NCI-H510A treated with DMSO at 0.1 percent for 48 hours (cell line): Measurements from ENCODE around the gene UBE2Z.
"Not testable (repeated sequence)": the region's sequence is repeated elsewhere in the genome, so short reads cannot be mapped to it uniquely, and the experiment has no call there.

Experiments
- DNase-seq: peaks from one replicate; lab custom pipeline; 2025; lab: John Stamatoyannopoulos, UW

UBE2Z gene

DNA sequence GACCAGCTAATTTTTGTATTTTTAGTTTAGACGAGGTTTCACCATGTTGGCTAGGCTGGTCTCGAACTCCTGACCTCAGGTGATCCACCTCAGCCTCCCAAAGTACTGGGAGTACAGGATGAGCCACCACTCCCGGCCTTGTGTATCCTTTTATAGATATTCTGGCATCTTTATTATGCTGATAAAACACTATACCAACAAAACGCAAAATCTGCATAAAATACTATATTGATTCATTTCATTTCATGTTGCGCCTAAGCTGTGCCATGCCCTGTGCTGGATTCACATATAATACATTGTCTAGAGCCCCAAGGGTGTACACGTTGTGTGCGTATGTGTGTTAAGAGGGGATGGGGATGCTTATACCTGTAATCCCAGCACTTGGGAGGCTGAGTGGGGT lies 3.8 kb upstream of the UBE2Z start:
- DNase-seq: no peak

DNA sequence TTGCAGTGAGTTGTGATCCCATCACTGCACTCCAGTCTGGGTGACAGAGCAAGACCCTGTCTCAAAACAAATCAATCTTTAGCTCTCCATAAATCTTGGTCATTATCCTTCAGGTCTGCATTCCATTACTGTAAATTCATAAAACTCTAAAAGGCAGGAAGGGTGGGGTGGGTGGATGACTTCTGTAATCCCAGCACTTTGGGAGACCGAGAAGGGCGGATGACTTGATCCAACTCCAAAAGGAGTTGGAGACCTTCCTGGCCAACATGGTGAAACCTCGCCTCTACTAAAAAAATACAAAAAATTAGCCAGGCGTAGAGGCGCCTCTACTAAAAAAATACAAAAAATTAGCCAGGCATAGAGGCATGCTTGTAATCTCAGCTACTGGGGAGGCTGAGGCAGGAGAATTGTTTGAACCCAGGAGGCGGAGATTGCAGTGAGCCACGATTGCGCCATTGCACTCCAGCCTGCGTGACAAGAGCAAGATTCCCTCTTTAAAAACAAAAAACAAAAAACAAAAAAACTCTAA lies 2.2 kb upstream of the UBE2Z start:
- DNase-seq: no peak

DNA sequence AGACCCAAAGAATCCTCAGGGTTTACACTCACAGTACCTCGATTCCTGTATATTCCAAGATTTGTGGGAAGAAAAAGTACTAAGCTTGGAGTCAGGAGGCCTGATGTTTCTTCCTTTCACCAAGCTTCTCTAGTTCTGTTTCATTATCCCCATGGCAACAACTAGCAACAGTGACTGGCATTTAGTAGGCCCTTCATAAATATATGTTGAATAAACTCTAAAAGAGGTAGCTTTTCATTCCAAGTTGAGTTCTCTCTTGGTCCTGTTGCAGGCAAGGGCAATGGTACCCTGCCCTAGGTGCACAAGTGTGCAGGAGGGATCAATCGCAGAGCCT lies 527 bp upstream of the UBE2Z start:
- DNase-seq: no peak

DNA sequence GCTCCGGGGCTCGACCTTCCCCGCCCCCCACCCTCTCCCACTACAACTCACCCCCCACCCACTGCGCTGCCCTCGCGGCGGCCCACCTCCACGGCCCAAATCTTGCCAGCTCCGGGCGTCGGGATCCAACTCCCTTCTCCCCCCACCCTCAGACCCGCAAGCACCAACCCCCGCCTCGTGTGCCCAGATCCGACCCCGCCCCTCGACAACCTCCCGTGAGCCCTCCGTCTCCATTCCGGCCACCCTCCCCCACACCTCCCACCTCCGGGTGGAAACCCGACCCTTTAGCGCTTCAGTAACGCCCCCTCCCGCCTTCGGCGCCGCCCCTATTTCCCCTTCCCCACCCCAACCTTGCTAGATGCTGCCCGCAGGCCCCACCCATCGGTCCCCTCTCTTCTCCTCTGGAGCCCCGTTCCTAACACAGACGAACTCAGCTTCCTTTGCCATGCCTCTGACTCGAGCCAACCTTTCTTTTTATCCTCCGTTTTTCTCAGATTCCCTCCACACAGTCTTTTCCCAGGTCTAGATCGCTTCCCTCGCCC lies 717 bp downstream of the UBE2Z start:
- peak; percentile 95 for DNase-seq

DNA sequence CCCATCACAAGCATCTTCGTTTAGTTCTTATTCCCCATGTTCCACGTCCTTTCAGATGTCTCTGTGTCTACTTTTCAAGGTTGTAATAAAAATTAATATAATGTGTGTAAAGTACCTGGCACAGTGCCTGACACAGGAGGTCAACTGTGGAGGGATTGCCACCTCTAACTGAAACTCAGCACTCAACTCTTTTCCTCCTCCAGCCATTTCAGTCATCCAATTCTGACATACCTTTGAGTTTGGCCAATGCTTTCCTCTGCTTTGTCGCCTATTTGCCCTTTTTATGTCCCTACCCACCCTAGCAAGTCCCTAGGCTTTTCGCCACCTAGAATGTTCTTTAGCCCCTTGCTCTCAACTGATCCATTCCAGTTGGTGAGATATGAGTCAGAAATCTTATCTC lies 1.6 kb downstream of the UBE2Z start:
- DNase-seq: no peak

DNA sequence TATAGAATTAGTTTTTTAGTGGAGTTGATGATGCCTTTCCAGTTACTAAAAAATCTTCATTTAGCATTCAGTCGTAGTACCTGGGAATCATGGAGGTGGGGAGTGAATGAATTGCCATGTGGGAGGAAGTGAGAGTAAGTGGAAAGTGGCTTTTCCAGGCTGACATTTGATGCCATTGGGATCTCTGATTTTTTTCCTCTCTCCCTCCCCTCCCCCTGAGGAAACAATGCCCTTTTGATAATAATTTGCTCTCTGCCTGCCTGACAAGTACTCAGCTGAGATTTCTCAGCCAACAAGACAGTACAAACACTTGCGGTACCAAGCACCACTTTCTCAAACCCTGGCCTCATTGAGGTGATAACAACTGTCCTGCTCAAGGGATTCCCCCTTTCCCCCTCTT lies 2.2 kb downstream of the UBE2Z start:
- no peak for DNase-seq

DNA sequence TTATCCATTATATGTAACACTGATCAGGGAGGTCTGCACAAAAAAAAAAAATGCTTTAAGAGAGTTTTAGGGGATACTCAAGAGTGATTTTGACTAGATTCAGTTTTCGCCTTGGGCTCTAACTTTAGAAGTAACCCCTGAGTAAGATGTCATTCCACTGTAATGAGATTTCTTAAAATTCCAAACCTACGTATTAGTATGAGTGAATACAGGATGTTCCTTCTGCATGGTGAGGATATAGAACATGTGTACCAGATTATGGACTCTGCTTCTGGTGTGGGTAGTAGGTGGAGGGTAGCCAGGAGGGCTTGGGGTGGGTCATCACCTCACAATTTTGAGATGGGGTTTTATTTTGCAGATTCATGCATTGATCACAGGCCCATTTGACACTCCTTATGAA lies 4.3 kb downstream of the UBE2Z start:
- no peak for DNase-seq

DNA sequence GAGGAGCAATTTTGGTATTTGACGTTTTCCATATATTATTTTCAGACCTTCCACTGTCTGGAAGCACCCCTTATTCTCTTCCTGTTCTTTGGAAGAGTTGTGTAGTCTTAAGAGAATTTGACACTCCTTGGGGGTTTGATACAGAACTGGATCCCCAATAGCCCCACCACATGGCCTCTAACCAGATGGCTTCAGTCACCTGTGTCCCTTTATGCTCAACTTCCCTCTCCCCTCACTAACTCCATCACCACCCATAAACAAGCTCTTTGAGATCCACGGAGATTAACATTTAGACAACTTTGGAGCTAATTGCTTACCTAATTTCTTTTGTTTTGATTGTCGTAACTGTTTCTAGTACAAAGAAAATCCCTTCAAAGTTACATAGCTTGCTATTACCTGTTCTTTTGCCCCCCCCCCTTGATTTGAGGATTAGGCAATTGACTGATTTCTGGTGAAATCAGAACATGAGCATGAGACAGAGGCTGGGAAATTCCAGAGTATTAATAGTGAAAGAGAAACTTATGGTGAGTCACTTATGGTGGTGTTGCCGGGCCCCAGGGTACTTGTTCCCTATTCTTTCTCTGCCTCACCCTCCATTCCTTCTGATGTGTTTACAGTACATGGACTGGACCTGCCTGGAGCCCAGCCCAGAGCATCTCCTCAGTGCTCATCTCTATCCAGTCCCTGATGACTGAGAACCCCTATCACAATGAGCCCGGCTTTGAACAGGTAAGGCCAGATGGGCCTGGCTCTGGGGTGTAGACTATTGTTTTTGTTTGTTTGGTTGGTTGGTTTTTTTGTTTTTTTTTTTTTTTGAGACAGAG lies 7.5 kb downstream of the UBE2Z start:
- DNase-seq: no peak

DNA sequence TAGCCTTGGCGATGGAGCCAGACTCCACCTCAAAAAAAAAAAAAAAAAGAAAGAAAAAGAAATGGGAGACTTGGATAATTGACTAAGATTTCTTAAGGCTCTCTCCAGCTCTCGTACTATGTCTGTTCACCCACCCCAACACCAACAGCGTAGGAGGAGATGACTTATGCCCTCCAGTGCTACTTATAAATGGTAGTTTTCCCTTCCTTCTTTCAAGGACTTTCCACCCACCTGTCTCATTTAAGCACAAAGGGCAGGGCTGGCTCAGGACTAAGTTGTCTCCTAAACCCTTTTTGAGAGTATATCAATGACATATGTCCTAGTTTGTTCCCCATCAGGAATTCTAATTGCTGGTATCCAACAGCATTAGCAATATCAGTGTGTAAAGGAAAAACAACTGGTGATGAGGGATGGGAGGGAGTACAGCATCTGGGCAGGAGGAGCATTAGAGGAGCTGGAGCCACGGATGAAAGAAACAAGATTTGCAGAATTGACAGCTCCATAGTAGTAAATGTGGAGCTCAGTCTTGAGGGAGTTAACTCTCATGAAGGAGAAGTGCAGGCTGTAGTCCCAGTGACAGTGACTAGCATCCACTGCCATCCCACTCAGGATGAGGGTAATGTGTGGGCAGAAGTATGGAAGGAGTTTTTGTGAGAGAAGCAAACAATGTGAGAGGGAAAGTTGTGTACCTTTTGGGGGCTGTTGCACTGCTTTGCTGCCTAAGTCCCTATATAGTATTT lies 17.2 kb downstream of the UBE2Z start:
- no peak for DNase-seq

DNA sequence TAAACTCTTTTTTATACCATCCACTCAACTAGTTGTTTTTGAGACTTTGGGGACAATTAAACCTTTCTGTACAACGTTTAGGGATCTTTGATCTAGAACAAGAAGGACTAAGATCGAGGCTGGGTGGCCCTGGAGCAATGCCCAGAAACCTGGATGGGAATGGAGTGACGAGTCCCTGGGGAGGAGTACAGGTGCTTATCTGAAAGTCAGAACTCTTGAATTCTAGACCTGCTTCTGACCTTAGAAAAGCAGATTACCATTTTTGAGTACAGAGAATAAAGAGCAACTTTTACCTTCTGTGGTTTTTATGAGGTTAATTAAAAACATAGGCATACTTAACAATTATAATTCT lies 17.8 kb downstream of the UBE2Z start:
- DNase-seq: no peak

DNA sequence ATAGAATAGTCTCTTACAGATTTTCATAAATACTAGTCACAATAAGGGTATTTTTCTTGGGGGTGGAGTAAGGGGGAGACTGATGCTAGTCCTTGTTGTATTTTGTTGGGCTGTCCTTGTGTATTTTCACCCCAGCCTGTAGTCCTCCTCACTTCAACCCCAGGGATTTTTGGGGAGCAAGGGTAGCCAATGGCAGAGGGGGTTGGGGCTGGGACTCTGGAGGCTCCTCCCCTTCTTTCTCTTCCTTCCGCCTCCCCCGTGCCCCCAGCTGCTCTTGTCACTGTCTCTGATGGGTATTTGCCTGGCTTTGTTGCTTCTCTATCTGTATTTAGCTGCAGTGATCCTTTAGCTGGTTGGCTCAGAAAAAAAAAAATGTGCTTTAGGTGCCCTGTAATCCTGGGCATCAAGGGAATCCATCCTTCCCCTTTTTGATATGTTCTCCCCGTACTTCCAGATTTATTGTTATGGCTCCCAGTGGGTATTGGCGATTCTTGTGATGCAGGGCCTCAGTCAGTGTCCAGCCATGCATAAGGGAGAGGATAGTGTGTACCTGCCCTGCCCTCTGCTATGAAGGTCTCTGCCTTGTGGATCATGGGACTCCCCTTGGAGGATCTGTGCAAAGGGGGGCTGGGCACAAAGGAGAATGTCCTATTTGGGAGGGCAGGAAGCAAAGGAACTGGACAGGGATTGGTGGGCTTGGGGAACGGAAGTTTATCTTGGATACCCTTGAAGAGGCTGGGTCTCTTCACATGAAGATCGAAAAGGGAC lies 20.0 kb downstream of the UBE2Z start:
- DNase-seq: no peak

DNA sequence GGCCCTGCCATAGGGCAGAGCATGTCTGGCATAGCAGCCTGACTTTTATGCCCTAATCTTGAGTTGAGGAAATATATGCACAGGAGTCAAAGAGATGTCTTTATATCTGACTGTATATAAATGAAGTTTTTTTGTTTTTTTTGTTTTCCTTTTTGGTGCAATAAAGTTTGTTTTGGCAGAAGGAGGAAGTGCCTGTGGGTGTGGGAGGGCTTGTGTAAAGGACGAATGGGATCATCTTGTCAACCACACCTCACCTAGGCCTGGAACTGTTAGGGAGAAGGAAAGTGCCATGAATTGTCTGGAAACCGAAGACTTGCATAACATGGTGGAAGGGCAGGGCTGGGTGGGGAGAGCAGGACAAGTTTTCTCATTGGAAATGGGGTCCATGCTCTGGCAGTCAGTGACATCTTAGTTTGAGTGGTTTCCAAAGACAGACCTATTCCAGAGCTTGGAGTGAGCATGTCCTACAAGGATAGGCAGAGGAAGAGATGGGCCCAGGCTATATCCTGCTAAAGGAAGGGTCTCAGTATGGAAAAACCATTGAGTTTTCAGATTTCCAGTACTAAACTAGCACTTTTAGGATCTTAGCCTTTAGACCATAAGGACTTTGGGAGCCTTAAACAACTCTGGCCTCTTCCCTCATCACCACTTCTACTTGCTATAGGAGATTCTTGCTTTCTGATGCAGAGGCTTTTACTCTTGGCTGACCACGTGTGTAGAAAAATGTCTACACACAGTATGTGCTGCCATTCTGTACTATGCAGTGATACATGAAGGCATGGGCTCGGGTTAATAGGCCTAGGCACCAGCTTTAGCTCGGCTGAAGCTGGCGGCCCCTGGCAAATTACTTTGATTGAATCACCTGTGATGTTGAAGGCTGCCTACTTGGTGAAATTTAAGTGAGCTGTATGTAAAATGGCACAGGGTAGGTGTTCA lies 20.9 kb downstream of the UBE2Z start:
- DNase-seq: no peak

DNA sequence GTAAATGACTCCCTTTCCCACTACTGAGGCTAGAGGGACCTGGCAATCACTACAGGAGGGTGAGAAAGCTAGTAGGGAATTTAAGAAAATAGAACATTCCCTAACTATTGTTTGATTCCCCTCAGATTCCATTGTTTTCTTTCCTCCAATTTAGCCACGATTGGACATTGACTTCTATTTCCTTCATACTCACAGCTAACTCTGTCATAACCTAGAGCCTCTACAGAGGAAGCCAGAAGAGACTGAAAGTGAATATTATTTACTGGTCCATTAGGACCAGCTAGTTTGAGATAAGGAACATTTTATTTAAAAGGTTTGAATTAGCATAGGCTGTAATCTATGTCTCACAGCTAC lies 21.6 kb downstream of the UBE2Z start:
- DNase-seq: no peak

DNA sequence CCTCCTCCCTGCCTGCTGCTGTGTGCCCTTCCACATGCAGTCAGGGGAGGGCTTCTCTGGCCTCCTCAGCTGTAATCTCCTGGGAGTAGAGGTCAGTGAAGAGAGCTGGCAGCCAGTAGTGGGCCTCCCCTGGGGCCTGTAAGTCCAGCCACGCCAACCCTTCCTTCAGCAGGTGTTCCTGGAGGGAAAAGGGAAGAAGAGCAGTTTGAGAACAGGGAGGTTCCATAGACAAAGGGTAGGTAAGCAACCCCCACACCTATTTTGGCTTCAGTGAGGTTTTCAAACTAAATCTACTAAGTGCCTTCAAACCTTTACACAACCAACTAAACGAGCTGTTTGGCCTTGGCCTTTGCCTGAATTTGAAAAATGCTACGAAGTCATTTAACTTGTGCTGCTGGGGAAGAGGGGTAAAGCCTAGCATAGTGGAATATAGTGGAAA lies 22.2 kb downstream of the UBE2Z start:
- no peak for DNase-seq

DNA sequence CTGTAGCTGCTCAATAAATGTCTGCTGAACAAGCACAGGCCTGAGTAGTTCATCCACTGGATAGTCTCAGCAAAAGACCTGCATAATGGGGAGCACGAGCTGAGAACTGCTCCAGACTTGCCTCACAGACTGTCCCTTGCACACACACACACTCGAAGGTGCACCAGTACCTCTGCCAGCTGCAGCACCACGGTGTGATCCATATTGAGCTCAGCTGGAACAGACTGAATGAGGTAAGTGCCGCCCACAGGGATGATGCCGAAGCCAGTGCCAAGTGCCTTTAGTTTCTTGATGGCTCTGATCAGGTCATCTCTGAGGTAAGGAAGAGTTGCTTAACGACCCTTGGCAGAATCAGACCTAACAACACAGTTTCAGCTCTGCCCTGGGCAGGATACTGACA lies 24.8 kb downstream of the UBE2Z start:
- no peak for DNase-seq

DNA sequence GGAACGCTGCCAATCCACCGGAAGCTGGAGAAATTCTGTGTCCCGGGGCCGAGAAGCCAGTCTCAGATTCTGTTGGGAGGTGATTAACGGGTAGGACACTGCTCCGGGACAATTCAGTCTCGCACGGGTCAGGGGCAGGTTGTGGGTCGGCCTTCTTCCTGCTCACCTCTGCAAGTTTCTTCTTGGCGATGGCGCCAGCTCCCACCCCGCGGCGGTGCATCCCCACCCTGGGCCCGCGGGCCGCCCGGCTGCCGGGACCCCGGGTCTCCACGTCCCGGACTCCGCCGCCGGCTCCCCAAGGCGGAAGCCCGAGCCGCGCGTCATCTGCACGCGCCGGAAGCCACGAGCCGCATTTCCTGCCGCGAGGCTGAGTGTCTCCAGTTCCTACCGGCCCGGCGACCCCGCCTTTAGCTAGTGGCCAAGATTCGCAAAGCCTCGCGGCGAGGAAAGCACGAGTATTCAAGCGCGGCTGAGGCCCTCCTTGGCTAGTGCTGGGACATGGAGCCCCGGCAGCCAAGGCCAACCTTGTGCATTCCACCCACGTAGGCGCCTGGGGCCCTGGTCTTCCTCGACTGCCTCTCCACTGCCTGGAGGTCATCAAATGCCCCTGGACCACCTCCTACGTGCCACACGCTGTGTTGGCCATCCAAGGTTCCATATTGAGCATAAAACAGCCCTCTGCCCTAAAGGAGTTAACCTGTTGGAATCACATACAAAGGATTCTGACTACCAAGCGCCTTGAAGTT lies 36.5 kb downstream of the UBE2Z start, which contains the start of gene SNF8:
Gene SNF8 (minus strand): TSS at position 328 of the 746 bp plus-strand sequence. CDS start 108 bp downstream, at position 220.
- DNase-seq: peak; percentile 93

DNA sequence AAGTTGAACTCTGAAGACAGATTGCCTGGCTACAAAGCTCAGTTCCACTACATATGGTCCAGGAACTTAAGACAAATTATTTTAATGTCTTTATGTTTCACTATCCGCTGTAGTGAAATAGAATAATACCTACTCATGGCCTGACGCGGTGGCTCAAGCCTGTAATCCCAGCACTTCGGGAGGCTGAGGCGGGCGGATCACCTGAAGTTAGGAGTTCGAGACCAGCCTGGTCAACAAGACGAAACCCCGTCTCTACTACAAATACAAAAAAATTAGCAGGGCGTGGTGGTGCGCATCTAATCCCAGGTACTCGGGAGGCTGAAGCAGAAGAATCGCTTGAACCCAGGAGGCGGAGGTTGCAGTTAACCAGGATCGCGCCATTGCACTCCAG lies 37.0 kb downstream of the UBE2Z start:
- not testable (repeated sequence) for DNase-seq

DNA sequence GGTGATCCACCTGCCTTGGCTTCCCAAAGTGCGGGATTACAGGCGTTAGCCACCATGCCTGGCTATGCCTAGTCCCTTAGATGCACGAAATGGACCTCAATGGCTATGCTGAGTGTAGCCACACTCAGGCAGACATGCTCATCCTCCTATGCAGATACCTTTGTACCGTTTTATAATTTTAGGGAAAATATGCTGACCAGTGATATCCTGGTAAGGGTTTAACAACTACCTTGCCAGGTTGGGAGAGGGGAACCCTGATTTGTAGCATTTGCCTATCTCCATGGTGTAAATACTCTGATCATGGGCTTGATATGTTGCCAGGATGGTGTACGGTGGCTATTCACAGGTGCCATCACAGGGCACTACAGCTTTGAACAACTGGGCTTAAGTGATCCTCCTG lies 43.4 kb downstream of the UBE2Z start:
- DNase-seq: no peak

DNA sequence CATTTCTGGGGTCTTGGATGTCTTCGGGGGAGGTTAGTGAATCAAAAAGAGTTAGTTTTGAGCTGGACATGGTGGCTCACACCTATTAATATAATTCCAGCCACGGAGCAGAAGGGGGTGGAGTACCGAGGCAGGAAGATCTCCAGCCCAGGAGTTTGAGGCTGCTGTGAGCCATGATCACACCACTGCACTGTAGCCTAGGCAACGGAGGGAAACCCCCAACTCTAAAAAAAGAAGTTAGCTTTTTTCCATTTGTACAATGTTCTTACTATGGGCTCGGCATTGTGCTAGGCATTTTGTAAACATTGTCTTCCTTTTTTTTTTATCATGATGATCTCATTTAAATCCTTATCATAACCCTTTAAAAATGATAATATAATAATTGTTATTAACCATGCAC lies 44.7 kb downstream of the UBE2Z start:
- DNase-seq: no peak

DNA sequence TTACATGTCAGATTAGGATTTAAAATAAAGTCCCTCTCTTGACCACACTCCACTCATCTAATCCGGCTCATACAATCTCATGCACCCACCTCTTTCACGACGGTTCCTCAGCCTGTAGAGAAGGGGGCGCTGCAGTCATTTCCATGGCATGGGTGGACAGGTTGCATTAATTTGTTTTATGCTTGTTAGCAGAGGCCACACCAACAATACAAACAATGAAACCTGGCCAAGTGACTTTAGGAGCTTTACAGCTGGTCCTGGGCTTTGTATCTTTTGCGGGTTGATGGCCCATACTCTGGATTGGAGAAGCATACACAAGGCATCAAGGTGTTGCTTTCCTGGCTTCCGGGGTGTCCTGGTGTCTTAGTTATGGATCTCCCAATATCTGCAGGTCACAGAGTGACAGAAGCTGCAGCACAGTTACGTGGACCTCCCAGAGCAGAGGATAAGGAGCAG lies 46.1 kb downstream of the UBE2Z start:
- DNase-seq: no peak
